ENCODE data around the gene PRRC2C.

Gene PRRC2C

DNA sequence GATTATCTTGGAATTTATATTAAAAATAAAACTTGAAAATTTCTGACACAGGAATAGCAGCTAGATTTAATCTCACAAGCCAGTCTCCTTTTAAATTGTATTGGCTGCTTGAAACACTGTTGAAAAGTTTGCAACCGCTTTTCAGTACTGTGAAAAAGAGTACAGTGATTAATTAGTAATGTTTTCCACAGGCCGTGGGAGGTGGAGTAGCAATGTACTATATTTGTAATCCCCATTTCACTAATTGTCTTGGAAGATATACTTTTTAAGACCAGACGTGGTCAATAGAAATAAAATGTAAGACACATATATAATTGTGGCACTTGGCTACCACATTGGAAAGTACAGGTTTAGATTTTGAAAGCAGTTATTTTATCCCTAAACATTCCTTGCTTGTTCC, 95.9 kb downstream of the PRRC2C start:
- H3K4me1 Mint-ChIP-seq = no peaks in the 10 kb centered on the region
- TF ChIP-seq, protein P1, sequence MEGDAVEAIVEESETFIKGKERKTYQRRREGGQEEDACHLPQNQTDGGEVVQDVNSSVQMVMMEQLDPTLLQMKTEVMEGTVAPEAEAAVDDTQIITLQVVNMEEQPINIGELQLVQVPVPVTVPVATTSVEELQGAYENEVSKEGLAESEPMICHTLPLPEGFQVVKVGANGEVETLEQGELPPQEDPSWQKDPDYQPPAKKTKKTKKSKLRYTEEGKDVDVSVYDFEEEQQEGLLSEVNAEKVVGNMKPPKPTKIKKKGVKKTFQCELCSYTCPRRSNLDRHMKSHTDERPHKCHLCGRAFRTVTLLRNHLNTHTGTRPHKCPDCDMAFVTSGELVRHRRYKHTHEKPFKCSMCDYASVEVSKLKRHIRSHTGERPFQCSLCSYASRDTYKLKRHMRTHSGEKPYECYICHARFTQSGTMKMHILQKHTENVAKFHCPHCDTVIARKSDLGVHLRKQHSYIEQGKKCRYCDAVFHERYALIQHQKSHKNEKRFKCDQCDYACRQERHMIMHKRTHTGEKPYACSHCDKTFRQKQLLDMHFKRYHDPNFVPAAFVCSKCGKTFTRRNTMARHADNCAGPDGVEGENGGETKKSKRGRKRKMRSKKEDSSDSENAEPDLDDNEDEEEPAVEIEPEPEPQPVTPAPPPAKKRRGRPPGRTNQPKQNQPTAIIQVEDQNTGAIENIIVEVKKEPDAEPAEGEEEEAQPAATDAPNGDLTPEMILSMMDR (IDR thresholded peaks at IDR 0.05; ENCODE audit: unreplicated experiment in 3 of 3) = no peak
- H3K9me3 Mint-ChIP-seq = no peaks in the 10 kb centered on the region
- no peaks in the 10 kb centered on the region for H3K27me3 Mint-ChIP-seq (ENCODE audit: low read depth)
- H3K4me3 Mint-ChIP-seq = no peak overlapping the region
- H3K27ac Mint-ChIP-seq = no peak overlapping the region
- H3K36me3 Mint-ChIP-seq (ENCODE audit: low read depth) = peaks cover 78% of the 10 kb centered on the region

DNA sequence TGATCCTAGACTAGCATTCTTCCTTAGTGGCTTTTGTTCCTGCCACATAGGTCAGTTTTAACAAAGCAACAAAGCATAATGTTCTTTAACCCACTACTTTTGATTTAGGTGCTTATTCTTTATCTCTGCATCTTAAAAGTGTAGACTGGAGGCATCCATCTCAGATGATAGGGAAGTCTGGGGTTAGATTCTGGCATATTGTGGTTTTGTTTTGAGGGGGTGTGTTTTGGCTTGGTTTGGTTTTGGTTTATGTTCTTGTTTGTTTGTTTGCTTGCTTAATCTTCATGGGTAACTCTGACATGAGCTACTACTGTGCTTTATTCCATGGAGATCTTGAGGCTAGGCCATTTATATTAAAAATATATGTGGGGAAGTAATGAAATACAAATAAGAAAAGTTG, 96.4 kb downstream of the PRRC2C start:
- TF ChIP-seq, protein P1 (IDR thresholded peaks at IDR 0.05; ENCODE audit: unreplicated experiment in 3 of 3) = no peak
- no peaks in the 10 kb centered on the region for H3K27me3 Mint-ChIP-seq (ENCODE audit: low read depth)
- no peaks in the 10 kb centered on the region for H3K9me3 Mint-ChIP-seq
- H3K4me1 Mint-ChIP-seq = no peaks in the 10 kb centered on the region
- no peak overlapping the region for H3K4me3 Mint-ChIP-seq
- H3K27ac Mint-ChIP-seq = no peak overlapping the region
- peaks cover 77% of the 10 kb centered on the region for H3K36me3 Mint-ChIP-seq (ENCODE audit: low read depth)

DNA sequence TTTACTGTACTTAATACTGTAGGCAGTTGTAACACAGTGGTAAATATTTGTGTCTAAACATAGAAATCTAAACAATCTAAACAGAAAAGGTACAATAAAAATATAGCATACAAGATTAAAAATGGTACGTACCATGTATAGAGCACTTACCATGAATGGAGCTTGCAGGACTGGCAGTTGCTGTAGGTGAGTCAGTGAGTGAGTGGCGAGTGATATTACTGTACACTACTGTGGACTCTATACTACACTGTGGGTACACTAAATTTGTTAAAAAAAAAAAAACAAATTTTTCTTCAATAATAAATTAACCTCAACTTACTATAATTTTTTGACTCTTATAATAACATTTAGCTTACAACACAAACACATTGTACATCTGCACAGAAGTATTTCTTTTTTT, 97.3 kb downstream of the PRRC2C start:
- Mint-ChIP-seq H3K27ac (no peak overlapping the region), H3K9me3 (no peaks in the 10 kb centered on the region), H3K36me3 (ENCODE audit: low read depth) (peaks cover 76% of the 10 kb centered on the region), H3K27me3 (ENCODE audit: low read depth) (no peaks in the 10 kb centered on the region), H3K4me1 (no peaks in the 10 kb centered on the region), H3K4me3 (no peak overlapping the region)
- TF ChIP-seq, protein P1 (IDR thresholded peaks at IDR 0.05; ENCODE audit: unreplicated experiment in 3 of 3) = no peak

DNA sequence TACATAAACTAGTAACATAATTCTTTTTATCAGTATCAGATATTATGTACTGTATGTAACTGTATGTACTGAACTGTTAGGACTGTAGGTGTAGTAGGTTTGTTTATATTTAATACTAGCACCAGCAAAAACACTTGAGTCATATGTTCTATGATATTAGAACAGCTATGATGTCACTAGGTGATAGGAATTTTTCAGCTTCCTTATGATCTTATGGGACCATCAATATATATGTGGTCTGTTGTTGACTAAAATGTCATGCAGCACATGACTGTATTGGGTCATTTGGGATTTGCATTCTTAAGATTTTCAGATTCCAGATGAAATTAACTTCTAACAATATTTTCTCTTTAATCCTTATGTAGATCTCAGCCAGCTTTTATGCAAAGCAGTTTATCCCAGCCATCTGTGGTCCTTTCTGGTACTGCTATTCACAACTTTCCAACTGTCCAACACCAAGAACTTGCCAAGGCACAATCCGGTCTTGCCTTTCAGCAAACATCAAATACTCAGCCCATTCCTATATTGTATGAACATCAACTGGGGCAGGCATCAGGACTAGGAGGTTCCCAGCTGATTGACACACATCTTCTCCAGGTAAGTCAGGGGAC, 98.4 kb downstream of the PRRC2C start:
- TF ChIP-seq, protein P1 (IDR thresholded peaks at IDR 0.05; ENCODE audit: unreplicated experiment in 3 of 3) = no peak
- Mint-ChIP-seq H3K27me3 (ENCODE audit: low read depth) (no peaks in the 10 kb centered on the region), H3K9me3 (no peaks in the 10 kb centered on the region), H3K4me3 (no peak overlapping the region), H3K4me1 (no peaks in the 10 kb centered on the region), H3K36me3 (ENCODE audit: low read depth) (peaks cover 76% of the 10 kb centered on the region), H3K27ac (no peak overlapping the region)

DNA sequence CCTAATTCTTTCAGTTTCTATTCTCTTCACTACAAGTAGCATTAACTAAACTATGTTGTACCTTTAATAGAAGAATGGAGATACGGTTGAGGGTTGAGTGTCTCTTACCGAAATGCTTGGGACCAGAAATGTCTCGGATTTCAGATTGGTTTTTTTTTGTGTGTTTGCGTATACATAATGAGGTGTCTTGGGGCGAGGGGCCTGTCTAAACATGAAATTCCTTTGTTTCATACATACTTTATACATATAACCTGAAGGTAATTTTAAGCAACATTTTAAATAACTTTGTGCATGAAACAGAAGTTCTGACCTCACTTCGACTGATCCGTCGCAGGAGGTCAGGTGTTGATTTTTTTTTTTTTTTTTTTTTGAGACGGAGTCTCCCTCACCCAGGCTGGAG, 100.4 kb downstream of the PRRC2C start:
- H3K4me1 Mint-ChIP-seq = no peaks in the 10 kb centered on the region
- no peak overlapping the region for H3K4me3 Mint-ChIP-seq

DNA sequence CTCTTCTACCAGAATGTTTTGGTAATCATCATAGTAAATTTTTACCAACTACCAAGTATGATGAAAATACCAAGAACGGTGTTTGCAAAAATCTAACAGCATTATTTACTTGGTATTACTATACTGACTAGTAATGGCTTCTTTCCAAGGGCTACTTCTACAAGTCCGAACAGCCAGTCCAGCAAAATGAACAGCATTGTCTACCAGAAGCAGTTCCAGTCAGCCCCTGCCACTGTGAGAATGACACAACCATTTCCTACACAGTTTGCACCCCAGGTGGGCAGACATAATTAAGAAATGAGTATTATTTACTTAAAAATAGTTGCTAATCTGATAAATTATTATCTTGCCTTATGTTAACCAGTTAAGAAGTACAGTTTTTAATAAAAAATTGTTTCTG, 102.9 kb downstream of the PRRC2C start:
- Mint-ChIP-seq H3K4me1 (no peaks in the 10 kb centered on the region), H3K4me3 (no peak overlapping the region), H3K36me3 (ENCODE audit: low read depth) (peaks cover 86% of the 10 kb centered on the region), H3K27ac (no peak overlapping the region), H3K27me3 (ENCODE audit: low read depth) (no peaks in the 10 kb centered on the region), H3K9me3 (no peaks in the 10 kb centered on the region)
- TF ChIP-seq, protein P1 (IDR thresholded peaks at IDR 0.05; ENCODE audit: unreplicated experiment in 3 of 3) = no peak

More for the DNA sequence above, 100.4 kb downstream of the PRRC2C start:
- Mint-ChIP-seq H3K27ac (no peak overlapping the region), H3K27me3 (ENCODE audit: low read depth) (no peaks in the 10 kb centered on the region), H3K9me3 (no peaks in the 10 kb centered on the region), H3K36me3 (ENCODE audit: low read depth) (peaks cover 77% of the 10 kb centered on the region)
- TF ChIP-seq, protein P1 (IDR thresholded peaks at IDR 0.05; ENCODE audit: unreplicated experiment in 3 of 3) = no peak

Data from nephron (organoid).